ENCODE measurements around the gene UCN2. TPM values are rescaled to one million over a fixed set of nuclear protein-coding genes. Genes with fewer than 3 reads are reported as not detected.
A peak's percentile ranks its signal among the peaks of the same experiment; 100 is the strongest.

UCN2 gene
- total and polyA plus RNA-seq, 9 of the 15 experiments (the other 6 are each of a cell fraction or from before 2014, with no cell fraction given) = 0.08 to 0.11 TPM; not detected in 7

DNA sequence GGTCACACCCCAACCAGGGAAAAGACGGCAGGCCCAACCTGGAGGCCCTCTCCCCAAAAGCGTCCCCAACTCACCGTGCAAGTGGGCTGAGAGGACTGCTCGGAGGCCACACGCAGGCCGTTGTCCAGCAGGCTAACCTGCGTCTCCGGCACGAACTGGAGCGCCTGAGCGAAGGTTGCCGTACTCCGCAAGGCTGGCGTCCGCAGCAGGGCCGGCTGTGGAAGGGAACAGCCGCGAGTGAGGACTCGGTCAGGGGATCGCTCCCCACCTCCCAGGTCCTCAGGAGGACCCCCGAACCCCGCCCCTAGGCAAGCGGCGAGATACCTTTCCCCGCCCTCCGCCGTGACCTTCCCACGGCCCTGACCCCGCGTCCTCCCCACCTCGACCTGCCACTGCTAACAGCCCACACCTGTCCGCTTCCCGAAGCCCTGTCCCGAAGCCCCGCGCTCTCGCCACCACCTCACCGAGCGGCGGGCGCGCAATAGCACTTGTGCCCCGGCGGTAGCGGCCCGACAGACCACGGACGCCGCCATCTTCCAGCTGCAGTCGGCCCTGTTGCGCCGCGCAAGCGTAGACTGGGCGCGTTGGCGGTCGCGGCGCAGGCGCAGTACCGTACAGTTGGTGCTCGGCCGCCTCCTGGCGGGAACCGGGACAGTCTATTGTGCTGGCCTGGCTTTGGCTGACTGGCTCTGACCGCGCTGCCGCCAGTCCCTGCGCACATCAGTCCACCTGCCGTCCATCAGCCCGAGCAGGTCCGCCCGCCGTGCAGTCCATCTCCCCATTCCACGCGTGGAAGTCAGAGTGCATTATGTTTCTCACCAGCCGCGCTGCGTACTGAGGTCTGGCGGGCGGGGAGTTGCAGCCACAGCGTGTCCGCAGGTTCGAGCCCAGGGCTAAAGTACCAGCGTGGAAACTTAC lies 45.8 kb upstream of the UCN2 start, which contains the start of gene UQCRC1 (continued):
- TF ChIP-seq CREBBP (IDR thresholded peaks at IDR 0.05; ENCODE audit: low read depth, low read length) (no peak), JUND (IDR thresholded peaks at IDR 0.05; ENCODE audit: borderline replicate concordance, low read depth, low read length) (no peak; the same call in 1 of the 2 replicates), JUND (tag; IDR thresholded peaks at IDR 0.05; ENCODE audit: borderline replicate concordance, low read depth, low read length) (no peak), SIRT6 (IDR thresholded peaks at IDR 0.05; ENCODE audit: low read depth, low read length) (no peak), EZH2 (IDR thresholded peaks at IDR 0.05; ENCODE audit: borderline replicate concordance, low read depth, low read length) (no peak), POLR3G (IDR thresholded peaks at IDR 0.05; ENCODE audit: extremely low read depth, insufficient read length, insufficient replicate concordance) (no peak), POLR3A (IDR thresholded peaks at IDR 0.05; ENCODE audit: borderline replicate concordance, extremely low read depth, insufficient read depth, insufficient read length) (no peak), ZNF436 (CRISPR knock-in tag; IDR thresholded peaks at IDR 0.05) (no peak), MCM7 (IDR thresholded peaks at IDR 0.05) (no peak), PHB2 (IDR thresholded peaks at IDR 0.05; ENCODE audit: low read depth) (no peak), ZNF133 (CRISPR knock-in tag; IDR thresholded peaks at IDR 0.05) (no peak), RUNX1 (IDR thresholded peaks at IDR 0.05; ENCODE audit: low read depth) (no peak), NCOR1 (IDR thresholded peaks at IDR 0.05) (no peak), TBL1XR1 (IDR thresholded peaks at IDR 0.05; ENCODE audit: low read length in 2 of 2) (no peak)
- TF ChIP-seq, protein P1, sequence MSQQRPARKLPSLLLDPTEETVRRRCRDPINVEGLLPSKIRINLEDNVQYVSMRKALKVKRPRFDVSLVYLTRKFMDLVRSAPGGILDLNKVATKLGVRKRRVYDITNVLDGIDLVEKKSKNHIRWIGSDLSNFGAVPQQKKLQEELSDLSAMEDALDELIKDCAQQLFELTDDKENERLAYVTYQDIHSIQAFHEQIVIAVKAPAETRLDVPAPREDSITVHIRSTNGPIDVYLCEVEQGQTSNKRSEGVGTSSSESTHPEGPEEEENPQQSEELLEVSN (IDR thresholded peaks at IDR 0.05; ENCODE audit: borderline replicate concordance in 1 of 2, extremely low read depth in 1 of 2, insufficient read depth in 1 of 2, insufficient read length in 1 of 2, low read depth in 1 of 2, low read length in 1 of 2, poor library complexity in 1 of 2, severe bottlenecking in 1 of 2) = peak; percentile 28 to 67
- TF ChIP-seq, protein P2, sequence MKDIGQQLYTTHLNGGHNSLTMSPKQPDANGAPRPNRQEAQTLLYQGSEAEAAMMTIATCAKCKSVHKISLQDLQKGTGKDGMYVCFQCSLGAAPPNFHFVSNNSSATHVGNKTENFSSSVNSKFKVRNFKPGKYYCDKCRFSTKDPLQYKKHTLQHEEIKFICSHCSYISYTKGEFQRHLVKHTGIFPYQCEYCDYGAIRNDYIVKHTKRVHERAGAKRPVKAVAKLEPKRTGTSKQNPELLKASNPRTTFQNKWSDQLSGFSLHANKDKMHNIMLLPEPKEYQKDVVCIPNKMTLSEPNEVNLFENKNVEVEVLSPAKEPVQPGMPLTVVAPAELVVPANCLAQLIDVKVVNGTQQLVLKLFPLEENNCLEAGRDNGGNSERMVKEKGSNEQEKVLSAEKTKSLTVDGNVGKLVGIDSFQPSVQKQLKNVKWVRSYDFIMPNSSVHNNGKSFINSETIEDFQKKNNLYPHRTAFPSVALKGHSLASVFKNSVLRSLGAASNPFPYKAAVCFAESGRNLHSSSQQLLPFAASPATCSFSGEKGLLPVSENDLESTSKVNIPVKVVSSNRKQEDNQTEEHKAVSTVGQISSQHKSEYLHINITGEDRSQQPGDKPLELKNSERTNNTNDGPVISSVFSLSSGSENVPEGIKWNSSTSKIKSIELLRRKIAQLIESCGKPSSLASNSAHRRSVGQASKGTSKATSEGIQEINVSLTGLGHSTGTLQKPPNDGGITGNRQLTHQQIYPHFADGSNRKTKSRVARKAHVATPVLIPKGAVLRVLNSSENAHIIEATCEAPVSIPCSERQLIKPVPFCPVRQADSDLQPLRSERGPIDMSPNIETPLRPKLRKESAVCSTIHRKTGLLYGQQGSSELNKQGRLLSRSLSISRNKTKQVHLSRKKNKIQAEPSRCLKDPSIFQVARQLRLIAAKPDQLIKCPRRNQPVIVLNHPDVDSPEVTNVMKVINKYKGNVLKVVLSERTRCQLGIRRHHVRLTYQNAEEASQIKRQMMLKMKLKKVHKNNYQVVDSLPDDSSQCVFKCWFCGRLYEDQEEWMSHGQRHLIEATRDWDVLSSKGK (CRISPR knock-in tag; IDR thresholded peaks at IDR 0.05) = no peak
- TF ChIP-seq, protein P3, sequence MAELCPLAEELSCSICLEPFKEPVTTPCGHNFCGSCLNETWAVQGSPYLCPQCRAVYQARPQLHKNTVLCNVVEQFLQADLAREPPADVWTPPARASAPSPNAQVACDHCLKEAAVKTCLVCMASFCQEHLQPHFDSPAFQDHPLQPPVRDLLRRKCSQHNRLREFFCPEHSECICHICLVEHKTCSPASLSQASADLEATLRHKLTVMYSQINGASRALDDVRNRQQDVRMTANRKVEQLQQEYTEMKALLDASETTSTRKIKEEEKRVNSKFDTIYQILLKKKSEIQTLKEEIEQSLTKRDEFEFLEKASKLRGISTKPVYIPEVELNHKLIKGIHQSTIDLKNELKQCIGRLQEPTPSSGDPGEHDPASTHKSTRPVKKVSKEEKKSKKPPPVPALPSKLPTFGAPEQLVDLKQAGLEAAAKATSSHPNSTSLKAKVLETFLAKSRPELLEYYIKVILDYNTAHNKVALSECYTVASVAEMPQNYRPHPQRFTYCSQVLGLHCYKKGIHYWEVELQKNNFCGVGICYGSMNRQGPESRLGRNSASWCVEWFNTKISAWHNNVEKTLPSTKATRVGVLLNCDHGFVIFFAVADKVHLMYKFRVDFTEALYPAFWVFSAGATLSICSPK (IDR thresholded peaks at IDR 0.05; ENCODE audit: borderline replicate concordance) = no peak
- TF ChIP-seq, protein P4, sequence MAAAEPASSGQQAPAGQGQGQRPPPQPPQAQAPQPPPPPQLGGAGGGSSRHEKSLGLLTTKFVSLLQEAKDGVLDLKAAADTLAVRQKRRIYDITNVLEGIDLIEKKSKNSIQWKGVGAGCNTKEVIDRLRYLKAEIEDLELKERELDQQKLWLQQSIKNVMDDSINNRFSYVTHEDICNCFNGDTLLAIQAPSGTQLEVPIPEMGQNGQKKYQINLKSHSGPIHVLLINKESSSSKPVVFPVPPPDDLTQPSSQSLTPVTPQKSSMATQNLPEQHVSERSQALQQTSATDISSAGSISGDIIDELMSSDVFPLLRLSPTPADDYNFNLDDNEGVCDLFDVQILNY (CRISPR knock-in tag; IDR thresholded peaks at IDR 0.05) = 0 out of 2 replicates have a peak, but pooled peaks have one; percentile 44

Data from K562 (cell line).